SH-SY5Y (cell line): ENCODE measurements around the gene MTHFD1L.

ENCODE experiments used
- GATA2 ChIP-seq: IDR thresholded peaks from 2 replicates; pipeline ENCODE4 v1.6.1; 2011; ENCODE audit warnings: mild to moderate bottlenecking, low read depth, low read length
- GATA3 ChIP-seq: IDR thresholded peaks from 2 replicates; pipeline ENCODE4 v1.6.1; 2011; ENCODE audit warnings: low read depth, mild to moderate bottlenecking, low read length, moderate library complexity

- TF ChIP-seq GATA3 (no peak), GATA2 (no peak)
Measured at GRCh38 chr6:150907383-150907782, 41.9 kb downstream of the MTHFD1L start.
